GM23338 (cell line): ENCODE results near the gene KRAS. TPM values are rescaled to one million over a fixed set of nuclear protein-coding genes. Genes with fewer than 3 reads are reported as not detected.

Experiments used
- ATAC-seq: fragments of 200-7000 bp; cut with Tn5 transposase; 3 replicates; pipeline ENCODE4 v1.9.1; 2020
- DNase-seq: peaks from one replicate; pipeline ENCODE4 v3.0.0-alpha.2; 2015; ENCODE audit warnings: low spot score
- H2AFZ ChIP-seq: fragments of 200-600 bp; sonication (generic); 2 replicates; pipeline ENCODE4 v1.8.0; 2016; ENCODE audit warnings: antibody characterized with exemption, mild to moderate bottlenecking, moderate library complexity
- H3F3A ChIP-seq: fragments of 200-600 bp; sonication (generic); replicated peaks from 2 replicates; pipeline ENCODE4 v1.8.0; 2017; ENCODE audit warnings: antibody characterized with exemption, mixed run types, low read depth
- H3K27ac ChIP-seq: fragments of 200-600 bp; sonication (generic); 2 replicates; pipeline ENCODE4 v1.6.1; 2016; ENCODE audit warnings: low read depth
- H3K27me3 ChIP-seq: fragments of 200-600 bp; sonication (generic); 2 replicates; pipeline ENCODE4 v1.8.0; 2016; ENCODE audit warnings: mild to moderate bottlenecking, mixed run types, moderate library complexity; ENCODE audit not compliant: insufficient read depth
- H3K36me3 ChIP-seq: fragments of 200-600 bp; sonication (generic); 2 replicates; pipeline ENCODE4 v1.8.0; 2016; ENCODE audit warnings: mild to moderate bottlenecking; ENCODE audit not compliant: insufficient read depth
- H3K4me1 ChIP-seq: fragments of 200-600 bp; sonication (generic); 2 replicates; pipeline ENCODE4 v1.8.0; 2016; ENCODE audit warnings: mild to moderate bottlenecking, moderate library complexity; ENCODE audit not compliant: insufficient read depth
- H3K4me2 ChIP-seq: fragments of 200-600 bp; sonication (generic); 2 replicates; pipeline ENCODE4 v1.7.1; 2017; ENCODE audit warnings: mixed run types
- H3K4me3 ChIP-seq: fragments of 200-600 bp; sonication (generic); 2 replicates; pipeline ENCODE4 v1.6.1; 2016; ENCODE audit warnings: mixed run types
- H3K79me2 ChIP-seq: fragments of 200-600 bp; sonication (generic); replicated peaks from 2 replicates; pipeline ENCODE4 v1.8.0; 2017; ENCODE audit warnings: mild to moderate bottlenecking; ENCODE audit not compliant: insufficient read depth
- H3K9me2 ChIP-seq: fragments of 200-600 bp; sonication (generic); 2 replicates; pipeline ENCODE4 v1.8.0; 2017; ENCODE audit not compliant: insufficient read depth
- H4K20me1 ChIP-seq: fragments of 200-600 bp; sonication (generic); replicated peaks from 2 replicates; pipeline ENCODE4 v1.8.0; 2017; ENCODE audit warnings: mild to moderate bottlenecking; ENCODE audit not compliant: insufficient read depth
- H3K27ac Mint-ChIP-seq: 2 replicates; pipeline ENCODE4 v1.8.0; 2020; ENCODE audit warnings: inconsistent platforms, mild to moderate bottlenecking, moderate library complexity, mixed read lengths
- H3K27me3 Mint-ChIP-seq: 3 replicates; pipeline ENCODE4 v1.8.0; 2022; ENCODE audit warnings: low read depth, mild to moderate bottlenecking, moderate library complexity, mixed read lengths, inconsistent platforms; ENCODE audit not compliant: insufficient read depth, poor library complexity
- H3K36me3 Mint-ChIP-seq: 3 replicates; pipeline ENCODE4 v1.8.0; 2021; ENCODE audit warnings: low read depth, mild to moderate bottlenecking, inconsistent platforms, moderate library complexity, mixed read lengths
- H3K4me1 Mint-ChIP-seq: 3 replicates; pipeline ENCODE4 v1.8.0; 2020; ENCODE audit warnings: mild to moderate bottlenecking, inconsistent platforms, mixed read lengths
- H3K4me3 Mint-ChIP-seq: 3 replicates; pipeline ENCODE4 v1.8.0; 2021; ENCODE audit warnings: moderate library complexity, mild to moderate bottlenecking, inconsistent platforms, mixed read lengths
- H3K9me3 Mint-ChIP-seq: 3 replicates; pipeline ENCODE4 v1.8.0; 2020; ENCODE audit warnings: moderate library complexity, mild to moderate bottlenecking, inconsistent platforms, mixed read lengths
- CREB1 ChIP-seq: fragments of 250-450 bp; sonication (Bioruptor Pico); IDR thresholded peaks from 2 replicates; pipeline ENCODE4 v1.5.0; 2020; ENCODE audit warnings: low read depth, mild to moderate bottlenecking, moderate library complexity
- CTCF ChIP-seq, 2 experiments: fragments of 200-600 bp in 1 of 2; sonication (generic) in 1 of 2; conservative IDR thresholded peaks; 2 replicates each; pipeline versions ENCODE4 v1.5.1 to v1.6.1; 2016 to 2017; ENCODE audit warnings: antibody characterized with exemption in 2 of 2, low read depth in 2 of 2, mild to moderate bottlenecking in 2 of 2, moderate library complexity in 1 of 2
- ETS1 ChIP-seq: IDR thresholded peaks from 2 replicates; pipeline ENCODE4 v1.6.1; 2016; ENCODE audit warnings: antibody characterized with exemption
- EZH2phosphoT487 ChIP-seq: fragments of 200-600 bp; sonication (generic); IDR thresholded peaks from one replicate; pipeline ENCODE4 v1.8.1; 2018; ENCODE audit warnings: antibody characterized with exemption; ENCODE audit not compliant: unreplicated experiment
- JUNB ChIP-seq: IDR thresholded peaks from one replicate; pipeline ENCODE4 v1.6.1; 2016; ENCODE audit warnings: antibody characterized with exemption; ENCODE audit not compliant: unreplicated experiment
- NANOG ChIP-seq: IDR thresholded peaks from 2 replicates; pipeline ENCODE4 v1.6.1; 2016; ENCODE audit warnings: antibody characterized with exemption, borderline replicate concordance
- POLR2AphosphoS5 ChIP-seq: IDR thresholded peaks from 2 replicates; pipeline ENCODE4 v1.6.1; 2016; ENCODE audit warnings: antibody characterized with exemption, low read depth
- REST ChIP-seq: IDR thresholded peaks from one replicate; pipeline ENCODE4 v1.6.1; 2018; ENCODE audit warnings: antibody characterized with exemption; ENCODE audit not compliant: unreplicated experiment
- STAT1 ChIP-seq: IDR thresholded peaks from one replicate; pipeline ENCODE4 v1.6.1; 2016; ENCODE audit warnings: antibody characterized with exemption; ENCODE audit not compliant: unreplicated experiment
- ZNF114 ChIP-seq: fragments of 250-450 bp; sonication (Bioruptor Pico); IDR thresholded peaks from 2 replicates; pipeline ENCODE4 v1.5.0; 2020; ENCODE audit warnings: mild to moderate bottlenecking, moderate library complexity
- ZNF331 ChIP-seq: fragments of 250-450 bp; sonication (Bioruptor Pico); IDR thresholded peaks from 2 replicates; pipeline ENCODE4 v1.5.0; 2020; ENCODE audit warnings: low read depth, mild to moderate bottlenecking, moderate library complexity
- ZNF462 ChIP-seq: fragments of 250-450 bp; sonication (Bioruptor Pico); IDR thresholded peaks from 2 replicates; pipeline ENCODE4 v1.5.0; 2020; ENCODE audit warnings: mild to moderate bottlenecking, moderate library complexity
- polyA plus RNA-seq: library from polyadenylated mRNA; unstranded; fragments of >200 nt; fragmentation: Nextera tagmentation; extraction: Ambion mirVana; gene quantifications from 2 replicates; pipeline ENCODE4 v1.2.1, GENCODE V29; 2016
- total RNA-seq: library from RNA; depleted of rRNA; stranded (reverse); fragments of >200 nt; shearing (Covaris generic); gene quantifications from 2 replicates; pipeline ENCODE4 v1.2.3, GENCODE V29; 2014

Gene KRAS
- total and polyA plus RNA-seq, 2 experiments from 2014 or later, result 54.7 to 131 TPM

GRCh38 chr12:25248732-25249131 is 2.0 kb downstream of the KRAS start:
- Histone ChIP-seq H3K4me3 (no peak overlapping the region), H4K20me1 (peaks cover 31% of the 10 kb centered on the region), H3K27ac (no peak overlapping the region), H3F3A (no peaks in the 10 kb centered on the region), H3K9me2 (no peaks in the 10 kb centered on the region), H3K27me3 (peaks cover 13% of the 10 kb centered on the region; the same call in 1 of the 2 replicates), H2AFZ (no peak overlapping the region), H3K36me3 (no peaks in the 10 kb centered on the region), H3K4me1 (peaks cover 4% of the 10 kb centered on the region), H3K79me2 (peaks cover 65% of the 10 kb centered on the region), H3K4me2 (no peak overlapping the region)
- H3K27me3 Mint-ChIP-seq, result peaks cover 4% of the 10 kb centered on the region
- H3K9me3 Mint-ChIP-seq, result no peaks in the 10 kb centered on the region
- peaks cover 13% of the 10 kb centered on the region; the same call in 2 of the 3 replicates for H3K36me3 Mint-ChIP-seq
- no peak overlapping the region for H3K27ac Mint-ChIP-seq
- H3K4me3 Mint-ChIP-seq, result peak overlapping the region; percentile 52; the same call in 2 of the 3 replicates
- no peak for TF ChIP-seq ZNF331 (CRISPR knock-in tag)
- no peak for TF ChIP-seq ZNF114 (CRISPR knock-in tag)
- TF ChIP-seq NANOG, result no peak
- no peak for TF ChIP-seq CTCF (conservative IDR thresholded peaks at IDR 0.05; ENCODE audit: low read depth in 2 of 2)
- TF ChIP-seq JUNB, result no peak
- no peak for TF ChIP-seq REST
- TF ChIP-seq ZNF462 (CRISPR knock-in tag), result no peak
- TF ChIP-seq STAT1, result no peak
- no peak for TF ChIP-seq ETS1
- TF ChIP-seq EZH2phosphoT487, result no peak
- no peak for TF ChIP-seq POLR2AphosphoS5
- TF ChIP-seq CREB1 (CRISPR knock-in tag), result no peak
- no peak for DNase-seq
- H3K4me1 Mint-ChIP-seq, result peaks cover 24% of the 10 kb centered on the region
- ATAC-seq, result no peak
